Mucosa of gallbladder (tissue), 1 donor: ENCODE measurements around the gene NPEPPS. TPM values are rescaled to one million over a fixed set of nuclear protein-coding genes. Genes with fewer than 3 reads are reported as not detected.
"Not testable (repeated sequence)": the region's sequence is repeated elsewhere in the genome, so short reads cannot be mapped to it uniquely, and the experiment has no call there.

Experiments
- DNase-seq: peaks from one replicate; pipeline ENCODE4 v3.0.0-alpha.2; 2020; ENCODE audit warnings: low spot score
- total RNA-seq: library from RNA; stranded (reverse); gene quantifications from one replicate; pipeline ENCODE4 v1.2.1, GENCODE V29; 2021
- donor health status: DM: no; HTN: no; CAD: no.

Gene NPEPPS
- total RNA-seq, 1 donor from 2014 or later, result 117 TPM

- not testable (repeated sequence) for DNase-seq
These were observed 29.7 kb downstream of the NPEPPS start for GRCh38 chr17:47560517-47561043.

- not testable (repeated sequence) for DNase-seq
These were observed 30.9 kb downstream of the NPEPPS start for GRCh38 chr17:47561698-47562405.

GRCh38 chr17:47562406-47562705 is 31.4 kb downstream of the NPEPPS start:
- DNase-seq, result not testable (repeated sequence)

GRCh38 chr17:47567261-47567660 is 36.4 kb downstream of the NPEPPS start:
- DNase-seq, result not testable (repeated sequence)

GRCh38 chr17:47572561-47572960 is 41.7 kb downstream of the NPEPPS start:
- DNase-seq, result not testable (repeated sequence)

GRCh38 chr17:47582416-47582815 is 51.5 kb downstream of the NPEPPS start:
- DNase-seq, result not testable (repeated sequence)

- not testable (repeated sequence) for DNase-seq
These were observed 55.6 kb downstream of the NPEPPS start for GRCh38 chr17:47586378-47587055.

GRCh38 chr17:47593522-47593921 is 62.6 kb downstream of the NPEPPS start:
- DNase-seq, result not testable (repeated sequence)

GRCh38 chr17:47603830-47604597 is 73.1 kb downstream of the NPEPPS start:
- DNase-seq, result no peak

- no peak for DNase-seq
These were observed 73.7 kb downstream of the NPEPPS start for GRCh38 chr17:47604598-47604927.

GRCh38 chr17:47605011-47605410 is 74.1 kb downstream of the NPEPPS start:
- DNase-seq, result no peak

- DNase-seq, result no peak
These were observed 76.6 kb downstream of the NPEPPS start for GRCh38 chr17:47607481-47607880.

GRCh38 chr17:47611372-47612350 is 80.8 kb downstream of the NPEPPS start:
- DNase-seq, result no peak

- no peak for DNase-seq
These were observed 85.0 kb downstream of the NPEPPS start for GRCh38 chr17:47615766-47616424.

- DNase-seq, result no peak
These were observed 87.5 kb downstream of the NPEPPS start for GRCh38 chr17:47618410-47618809.

- DNase-seq, result no peak
These were observed 89.8 kb downstream of the NPEPPS start for GRCh38 chr17:47620503-47621245.

GRCh38 chr17:47621293-47622179 is 90.6 kb downstream of the NPEPPS start:
- DNase-seq, result peak; percentile 35

GRCh38 chr17:47622180-47622549 is 91.3 kb downstream of the NPEPPS start:
- no peak for DNase-seq

- no peak for DNase-seq
These were observed 93.8 kb downstream of the NPEPPS start for GRCh38 chr17:47624727-47625068.
